Stimulated activated CD8-positive, alpha-beta memory T cell treated with anti-CD3 and anti-CD28 coated beads, Interleukin-4, amount 100 ng/mL, for 48 hours (primary cell): Measurements from ENCODE around the gene WDR55.
"Not testable (repeated sequence)": the region's sequence is repeated elsewhere in the genome, so short reads cannot be mapped to it uniquely, and the experiment has no call there.

Source experiments
- DNase-seq: peaks from one replicate; pipeline ENCODE4 v3.0.0-alpha.2; 2020

WDR55 gene, protein sequence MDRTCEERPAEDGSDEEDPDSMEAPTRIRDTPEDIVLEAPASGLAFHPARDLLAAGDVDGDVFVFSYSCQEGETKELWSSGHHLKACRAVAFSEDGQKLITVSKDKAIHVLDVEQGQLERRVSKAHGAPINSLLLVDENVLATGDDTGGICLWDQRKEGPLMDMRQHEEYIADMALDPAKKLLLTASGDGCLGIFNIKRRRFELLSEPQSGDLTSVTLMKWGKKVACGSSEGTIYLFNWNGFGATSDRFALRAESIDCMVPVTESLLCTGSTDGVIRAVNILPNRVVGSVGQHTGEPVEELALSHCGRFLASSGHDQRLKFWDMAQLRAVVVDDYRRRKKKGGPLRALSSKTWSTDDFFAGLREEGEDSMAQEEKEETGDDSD

DNA sequence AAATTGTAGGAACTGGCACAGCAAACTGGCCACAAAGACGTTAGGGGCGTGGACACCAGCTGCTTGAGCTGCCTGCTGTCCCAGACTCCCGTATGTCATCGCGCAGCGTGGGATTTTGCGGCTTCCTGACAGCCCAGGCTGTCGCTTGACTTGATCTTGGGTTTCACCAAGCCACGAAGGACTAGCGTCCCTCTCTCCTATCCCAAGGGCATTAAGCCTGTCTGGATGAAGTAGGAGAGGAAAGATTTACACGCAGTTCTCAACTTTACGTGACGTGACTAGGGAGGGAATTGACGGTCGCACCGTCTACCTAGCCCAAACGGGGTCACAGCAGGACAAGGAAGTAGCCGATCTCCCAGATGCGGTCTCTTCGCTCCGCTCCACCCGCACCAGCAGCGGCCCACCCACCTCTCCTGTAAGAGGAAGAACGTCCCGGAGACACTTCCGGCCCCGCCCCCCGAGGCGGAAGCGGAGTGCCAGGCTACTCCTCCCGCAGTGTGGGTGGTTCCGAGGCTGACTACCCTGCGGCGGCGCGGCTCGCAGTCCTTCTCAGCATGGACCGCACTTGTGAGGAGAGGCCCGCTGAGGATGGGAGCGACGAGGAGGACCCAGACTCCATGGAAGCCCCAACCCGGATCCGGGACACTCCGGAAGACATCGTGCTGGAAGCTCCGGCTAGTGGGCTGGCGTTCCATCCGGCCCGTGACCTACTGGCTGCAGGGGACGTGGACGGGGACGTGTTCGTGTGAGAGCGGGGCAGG, at the start of gene WDR55:
Gene WDR55 (plus strand): TSS at position 546 of the 761 bp plus-strand sequence. CDS start 9 bp downstream, at position 555.
- peak; percentile 97 for DNase-seq

DNA sequence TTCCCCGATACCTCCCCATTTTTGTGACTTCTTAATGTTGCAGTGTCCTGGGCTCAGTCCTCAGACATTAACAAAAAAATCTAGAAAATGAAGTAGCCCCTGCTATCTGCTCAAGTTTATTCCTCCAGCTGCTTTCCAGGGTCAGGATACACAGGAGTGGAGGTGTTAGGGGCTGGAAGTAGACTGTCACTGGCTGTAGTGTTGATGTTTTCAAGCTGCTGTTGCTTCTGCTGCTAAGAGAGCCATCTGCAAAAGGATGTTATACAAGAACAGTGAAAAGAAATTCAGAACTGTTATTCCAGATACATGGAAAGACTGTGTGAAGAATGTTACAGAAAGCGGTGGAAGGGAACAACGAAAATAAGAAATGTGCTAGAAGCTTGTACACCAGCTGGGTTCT, 42.4 kb upstream of the WDR55 start:
- DNase-seq: no peak

DNA sequence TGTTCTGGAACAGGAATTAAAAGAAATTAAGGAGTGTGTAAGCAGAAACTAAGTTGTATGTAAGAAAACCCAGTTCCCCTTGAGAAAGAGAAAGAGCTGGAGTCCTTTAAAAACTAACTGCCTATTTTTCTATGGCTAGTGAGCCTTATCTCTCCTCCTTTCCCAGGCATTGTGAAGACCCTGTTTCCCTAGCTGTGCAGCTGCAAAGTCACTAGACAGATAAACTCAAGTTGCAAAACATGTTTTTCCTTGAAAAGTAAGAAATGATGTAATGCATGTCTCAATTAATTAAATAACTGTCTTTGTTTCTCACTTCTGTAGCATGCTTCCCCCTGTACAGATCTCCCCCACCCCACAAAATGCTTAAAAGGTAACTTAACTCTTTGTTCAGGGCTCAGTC, 41.6 kb upstream of the WDR55 start:
- DNase-seq: not testable (repeated sequence)

DNA sequence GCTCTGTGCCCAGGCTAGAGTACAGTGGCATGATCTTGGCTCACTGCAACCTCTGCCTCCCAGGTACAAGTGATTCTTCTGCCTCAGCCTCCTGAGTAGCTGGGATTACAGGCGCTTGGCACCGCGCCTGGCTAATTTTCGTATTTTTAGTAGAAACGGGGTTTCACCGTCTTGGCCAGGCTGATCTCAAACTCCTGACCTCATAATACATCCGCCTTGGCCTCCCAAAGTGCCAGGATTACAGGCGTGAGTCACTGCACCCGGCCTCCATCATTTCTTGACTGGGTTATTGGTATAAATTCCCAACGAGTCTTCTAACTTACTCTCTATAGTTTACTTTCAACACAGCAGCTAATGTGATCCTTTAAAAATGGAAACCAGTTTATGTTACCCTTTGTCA, 39.8 kb upstream of the WDR55 start:
- not testable (repeated sequence) for DNase-seq

DNA sequence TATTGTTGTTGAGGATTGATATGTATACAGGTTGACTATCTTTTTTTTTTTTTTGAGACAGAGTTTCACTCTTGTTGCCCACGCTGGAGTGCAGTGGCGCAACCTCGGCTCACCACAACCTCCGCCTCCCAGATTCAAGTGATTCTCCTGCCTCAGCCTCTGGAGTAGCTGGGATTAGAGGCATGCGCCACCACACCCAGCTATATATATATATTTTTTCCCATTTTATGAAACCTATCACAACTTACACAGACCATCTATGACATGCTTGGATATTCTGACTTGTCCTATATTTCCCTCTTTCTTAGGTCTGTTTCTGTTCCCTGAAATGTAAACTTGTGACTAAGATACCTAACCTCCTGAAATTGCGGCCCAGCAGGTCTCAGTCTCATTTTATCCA, 36.7 kb upstream of the WDR55 start:
- no peak for DNase-seq

DNA sequence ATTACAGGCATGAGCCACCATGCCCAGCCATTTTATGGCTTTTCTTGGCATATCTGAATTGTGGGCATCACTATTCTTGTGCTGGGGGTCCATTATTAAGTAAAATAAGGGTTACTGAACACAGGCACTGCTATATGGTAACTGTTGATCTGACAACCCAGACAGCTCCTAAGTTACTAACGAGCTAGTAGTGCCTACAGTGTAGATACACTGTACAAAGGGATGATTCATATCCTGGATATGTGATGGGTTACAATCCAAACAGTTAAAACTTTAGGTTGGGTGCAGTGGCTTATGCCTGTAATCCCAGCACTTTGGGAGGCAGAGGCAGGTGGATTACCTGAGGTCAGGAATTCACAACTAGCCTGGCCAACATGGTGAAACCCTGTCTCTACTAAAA, 36.0 kb upstream of the WDR55 start:
- DNase-seq: no peak

DNA sequence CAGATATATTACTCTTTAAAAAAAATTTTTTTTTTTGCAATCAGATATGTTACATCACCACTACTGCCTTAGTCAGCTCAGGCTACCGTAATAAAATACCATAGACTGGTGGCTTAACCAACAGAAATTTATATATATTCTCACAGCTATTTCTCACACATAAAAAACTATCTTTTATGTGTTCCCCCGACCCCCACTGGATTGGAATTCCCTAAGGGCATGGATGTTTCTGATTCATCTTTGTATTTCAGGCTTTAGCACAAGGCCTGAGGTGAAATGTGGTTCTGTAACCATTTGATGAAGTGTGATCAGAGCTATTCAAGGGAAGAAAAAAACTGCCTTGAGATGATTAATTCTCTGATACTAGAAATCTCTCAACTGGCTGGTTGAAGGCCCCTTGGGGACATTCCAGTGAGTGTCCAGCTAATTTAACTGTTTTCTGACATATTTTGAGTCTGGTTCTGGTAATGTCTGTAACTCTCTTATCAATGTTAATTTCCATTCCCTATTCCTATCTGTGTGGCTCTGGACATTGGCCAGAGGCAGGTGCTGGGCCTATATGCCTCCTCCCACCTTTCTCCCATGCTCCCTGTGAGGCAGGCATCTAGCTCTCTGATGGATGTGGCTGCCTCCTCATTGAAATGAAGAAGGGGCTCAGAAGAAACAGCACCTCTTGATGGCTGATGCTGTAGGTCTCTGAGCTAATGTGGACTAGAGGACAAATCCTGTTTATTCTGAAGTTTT, 34.2 kb upstream of the WDR55 start:
- no peak for DNase-seq

DNA sequence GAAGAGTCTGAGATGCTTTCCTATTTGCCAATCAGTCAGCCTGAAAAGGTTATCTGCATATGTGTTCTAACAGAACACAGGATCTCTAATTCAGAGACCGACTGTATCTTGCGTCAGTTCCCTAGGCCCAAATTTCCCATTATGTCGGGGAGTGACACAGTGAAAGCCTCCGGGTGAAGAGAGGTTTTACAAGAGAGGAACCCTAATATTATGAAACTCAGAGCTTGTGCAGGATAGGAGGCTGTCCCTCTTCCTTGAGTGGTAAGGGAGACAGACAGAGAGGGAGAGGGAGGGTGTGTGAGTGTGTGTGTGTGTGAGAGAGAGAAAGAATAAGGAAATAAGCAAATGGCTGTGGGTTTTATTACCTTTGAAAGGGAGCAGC, 33.7 kb upstream of the WDR55 start:
- DNase-seq: no peak

DNA sequence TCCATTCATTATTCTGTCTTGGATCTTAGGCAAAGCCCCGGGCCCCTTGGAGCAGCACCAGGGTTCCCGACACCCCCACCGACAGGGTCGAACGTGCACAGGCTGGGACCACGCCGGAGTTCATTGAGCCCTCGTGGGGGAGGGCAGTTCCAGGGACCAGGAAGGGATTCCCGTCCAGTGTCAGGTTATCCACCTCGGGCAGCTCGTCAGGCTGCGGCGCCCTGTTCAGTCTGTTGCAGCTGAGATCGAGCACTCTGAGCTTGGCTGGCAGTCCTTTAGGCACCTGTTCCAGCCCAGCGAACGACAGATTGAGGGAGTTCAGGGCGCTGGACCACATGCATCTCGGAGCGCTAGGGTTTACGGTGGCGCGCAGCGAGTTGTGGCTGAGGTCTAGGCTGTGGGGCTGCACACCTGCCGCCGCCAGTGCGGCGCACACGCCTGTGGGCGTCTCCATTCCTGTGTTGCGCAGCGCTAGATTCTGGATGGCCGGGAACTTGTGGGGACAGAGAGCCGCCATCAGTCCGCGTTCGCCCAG, 32.8 kb upstream of the WDR55 start:
- no peak for DNase-seq

DNA sequence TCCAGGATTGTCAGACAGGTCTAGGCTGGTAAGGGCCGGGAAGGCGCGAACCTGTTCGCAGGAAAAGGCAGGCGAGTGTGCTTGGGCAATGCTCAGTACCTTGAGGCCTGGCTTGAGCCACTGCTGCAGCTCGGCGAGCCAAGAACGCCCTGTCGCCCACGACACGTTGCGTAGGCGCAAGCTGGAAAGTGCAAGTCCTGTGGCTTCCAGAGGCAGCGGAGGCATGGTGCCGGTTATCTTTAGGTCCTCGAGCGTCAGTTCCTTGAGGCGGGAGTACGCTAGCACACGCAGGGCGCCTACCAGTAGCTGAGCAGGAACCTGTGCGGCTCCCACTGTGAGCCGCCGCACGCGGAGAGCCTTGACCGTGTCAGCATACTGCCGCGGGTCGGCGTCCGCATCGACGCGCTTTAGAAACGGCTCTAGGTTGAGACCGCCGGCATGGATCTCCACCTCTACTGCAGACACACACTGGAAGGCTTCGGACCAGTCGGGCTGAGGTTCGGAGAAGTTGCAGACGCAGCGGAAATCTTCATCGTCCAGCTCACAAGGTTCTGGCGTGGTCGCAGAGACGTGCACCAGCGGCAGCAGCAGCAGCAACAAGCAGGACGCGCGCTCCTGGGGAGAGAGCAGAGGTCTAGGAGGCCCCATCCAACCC, 32.2 kb upstream of the WDR55 start:
- DNase-seq: peak; percentile 61

DNA sequence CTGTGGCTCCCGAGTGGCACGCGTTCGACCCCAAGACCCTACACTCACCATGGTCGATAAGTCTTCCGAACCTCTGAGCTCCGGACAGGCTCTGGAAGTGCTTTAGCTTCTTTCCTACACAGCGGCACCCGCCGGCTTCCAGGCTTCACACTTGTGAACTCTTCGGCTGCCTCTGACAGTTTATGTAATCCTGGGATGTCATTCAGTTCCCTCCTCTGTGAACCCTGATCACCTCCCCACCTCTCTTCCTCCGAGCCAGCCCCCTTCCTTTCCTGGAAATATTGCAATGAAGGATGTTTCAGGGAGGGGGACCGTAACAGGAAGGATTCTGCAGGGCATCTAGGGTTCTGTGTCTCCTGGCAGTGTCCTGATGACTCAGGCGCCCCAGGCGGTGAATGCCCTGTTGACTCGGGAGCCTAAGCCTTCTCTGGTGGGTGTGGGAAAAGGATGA, 31.7 kb upstream of the WDR55 start, which contains the start of gene CD14:
Gene CD14 (minus strand): TSS at position 155 of the 451 bp plus-strand sequence. CDS start 104 bp downstream, at position 51.
- no peak for DNase-seq

DNA sequence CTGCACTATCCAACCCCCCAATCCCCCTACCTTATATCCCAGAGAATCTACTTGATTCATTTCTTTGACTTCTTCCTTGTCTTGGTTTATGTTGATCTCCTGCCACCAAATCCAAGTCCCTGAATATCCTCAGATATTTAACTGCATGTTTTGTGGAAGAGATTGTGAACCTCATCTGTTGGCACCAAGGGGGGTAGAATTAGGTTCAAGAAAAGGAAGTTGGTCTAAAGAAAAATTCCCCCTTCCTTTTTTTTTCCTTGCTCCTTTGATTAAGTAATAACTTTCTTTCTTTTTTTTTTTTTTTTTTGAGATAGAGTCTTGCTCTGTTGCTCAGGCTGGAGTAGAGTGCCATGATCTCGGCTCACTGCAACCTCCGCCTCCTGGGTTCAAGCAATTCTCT, 31.2 kb upstream of the WDR55 start:
- DNase-seq: no peak

DNA sequence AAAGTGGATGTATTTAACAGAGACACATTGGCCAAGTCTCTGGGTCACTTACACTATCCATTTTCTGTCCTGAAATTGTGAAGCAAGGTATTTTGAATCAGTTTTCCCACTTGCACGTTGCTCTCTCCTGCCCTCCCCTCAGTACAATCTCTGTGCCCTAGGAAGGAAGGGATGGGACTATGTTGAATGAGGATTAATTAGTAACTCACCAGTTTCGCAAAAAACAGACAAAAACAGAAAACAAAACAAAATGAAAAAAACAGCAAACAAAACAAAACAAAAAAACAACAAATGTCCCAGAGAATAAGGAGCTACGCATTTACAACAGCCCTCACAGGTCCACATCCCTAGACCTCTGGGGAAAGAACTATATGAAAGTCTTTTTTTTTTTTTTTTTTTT, 30.6 kb upstream of the WDR55 start:
- no peak for DNase-seq

DNA sequence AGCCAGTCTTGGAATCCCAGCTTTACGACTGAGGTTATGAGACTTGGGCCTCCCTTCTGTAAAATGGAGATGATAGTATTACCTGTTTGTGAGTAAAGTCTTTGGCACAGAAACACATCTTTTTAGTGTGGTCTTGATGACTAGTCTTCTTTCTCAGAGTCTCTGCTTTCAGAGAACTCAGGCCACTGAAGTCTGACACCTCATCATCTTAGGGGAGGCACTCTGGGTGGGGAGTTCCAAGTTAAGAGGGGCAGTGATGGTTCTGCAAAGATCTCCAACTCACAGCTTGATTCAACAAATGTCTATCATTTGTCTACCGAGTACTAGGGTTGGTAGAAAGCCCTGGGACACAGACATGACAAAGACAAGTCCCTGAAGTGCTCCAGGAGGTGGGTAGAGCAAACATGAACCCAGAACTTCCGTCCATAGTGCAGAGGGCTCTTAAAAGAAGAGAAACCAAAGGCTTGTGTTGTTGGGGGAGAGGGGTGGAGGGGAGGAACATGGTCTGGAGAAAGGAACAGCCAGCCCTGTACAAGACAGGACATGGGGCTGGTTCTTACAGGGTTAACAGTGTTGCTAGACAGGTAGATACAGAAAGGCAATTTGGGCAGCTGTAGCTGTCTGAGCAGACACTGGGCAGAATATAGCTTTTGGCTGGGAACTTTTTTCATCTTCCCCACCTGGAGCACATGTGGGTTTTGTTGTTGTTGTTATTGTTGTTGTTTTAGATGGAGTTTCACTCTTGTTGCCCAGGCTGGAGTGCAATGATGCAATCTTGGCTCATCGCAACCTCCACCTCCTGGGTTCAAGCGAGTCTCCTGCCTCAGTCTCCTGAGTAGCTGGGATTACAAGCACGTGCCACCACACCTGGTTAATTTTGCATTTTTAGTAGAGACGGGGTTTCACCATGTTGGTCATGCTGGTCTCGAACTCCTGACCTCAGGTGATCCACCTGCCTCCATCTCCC, 29.1 kb upstream of the WDR55 start:
- DNase-seq: no peak

DNA sequence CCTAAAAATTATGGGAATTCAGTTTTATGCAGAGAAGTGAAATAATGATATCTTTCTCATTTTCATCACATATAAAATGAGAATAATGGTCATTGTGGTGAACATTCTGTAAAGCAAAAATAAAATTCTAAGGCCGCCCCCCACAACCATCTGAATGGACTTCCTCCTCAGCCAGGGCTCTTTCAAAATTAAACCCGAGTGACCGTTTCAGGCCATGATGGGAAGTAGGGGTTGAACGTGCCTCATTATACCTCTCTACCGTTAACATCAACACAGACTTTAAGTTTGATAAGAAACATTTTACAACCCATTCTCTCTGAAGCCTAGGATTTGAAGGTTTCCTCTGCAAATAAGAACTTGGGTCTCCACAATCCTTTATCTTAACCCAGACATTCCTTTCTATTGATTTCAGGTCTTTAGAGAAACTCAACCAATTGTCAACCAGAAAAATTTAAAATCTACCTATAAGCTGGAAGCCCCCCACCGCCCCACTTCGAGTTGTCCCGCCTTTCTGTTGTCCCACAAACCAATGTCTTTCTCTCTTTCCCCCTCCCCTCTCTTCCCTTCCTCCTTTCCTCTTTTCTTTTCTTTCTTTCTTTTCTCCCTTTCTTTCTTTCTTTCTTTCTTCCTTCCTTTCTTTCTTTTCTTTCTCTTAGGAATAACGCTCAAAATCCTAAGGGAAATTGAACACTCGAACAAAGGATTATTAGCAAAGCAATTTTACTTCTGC, 27.2 kb upstream of the WDR55 start:
- no peak for DNase-seq

DNA sequence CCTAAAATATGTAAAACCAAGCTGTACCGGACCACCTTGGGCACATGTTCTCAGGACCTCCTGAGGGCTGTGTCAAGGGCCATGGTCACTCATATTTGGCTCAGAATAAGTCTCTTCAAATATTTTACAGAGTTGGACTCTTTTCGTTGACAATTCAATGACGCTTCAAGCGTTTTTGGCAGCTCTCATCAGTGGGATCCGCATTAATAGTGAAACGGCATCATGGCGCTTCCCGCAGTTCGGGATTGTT, 25.9 kb upstream of the WDR55 start:
- DNase-seq: not testable (repeated sequence)

DNA sequence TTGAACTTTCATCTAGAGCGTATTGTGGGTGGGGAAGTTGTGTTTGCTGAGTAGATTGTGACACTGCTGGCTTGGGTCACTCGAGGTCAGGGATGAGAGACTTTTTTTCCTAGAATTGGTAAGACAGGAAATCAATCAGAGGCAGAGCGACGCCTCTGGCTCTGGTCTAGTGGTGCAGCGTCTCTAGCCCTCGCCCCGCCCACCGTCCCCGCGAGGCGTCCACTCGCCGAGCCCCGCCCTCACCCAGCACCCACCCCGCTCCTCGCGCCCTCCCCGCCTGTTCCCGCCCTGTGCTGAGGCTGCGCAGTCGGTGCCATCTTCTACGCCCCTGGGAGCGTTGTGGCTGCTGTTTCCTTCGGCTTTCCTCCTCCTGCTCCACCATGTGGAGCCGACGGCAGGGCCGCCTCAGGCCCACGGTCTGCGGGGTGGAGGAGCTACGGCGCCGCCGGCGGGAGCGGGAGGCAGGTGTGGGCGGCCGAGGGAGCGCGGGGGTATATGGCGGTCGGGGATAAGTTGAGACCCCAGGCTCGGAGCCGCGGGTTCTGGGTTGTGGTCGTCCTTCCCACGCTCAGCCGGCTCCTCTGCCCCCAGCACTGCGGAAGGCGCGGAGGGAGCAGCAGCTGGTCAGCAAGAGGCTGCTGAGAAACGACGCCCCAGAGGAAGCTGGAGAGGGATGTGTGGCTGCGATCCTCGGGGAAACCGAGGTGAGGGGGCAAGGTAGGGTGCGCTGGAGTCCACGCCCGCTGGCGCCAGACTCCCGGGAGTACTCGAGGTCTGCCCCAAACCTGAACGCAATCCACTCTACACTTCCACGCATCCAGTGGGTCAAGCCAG, 25.3 kb upstream of the WDR55 start, which contains the start of gene TMCO6:
Gene TMCO6 (plus strand): TSS at position 304 of the 834 bp plus-strand sequence. CDS start 77 bp downstream, at position 381.
- DNase-seq: peak; percentile 98

DNA sequence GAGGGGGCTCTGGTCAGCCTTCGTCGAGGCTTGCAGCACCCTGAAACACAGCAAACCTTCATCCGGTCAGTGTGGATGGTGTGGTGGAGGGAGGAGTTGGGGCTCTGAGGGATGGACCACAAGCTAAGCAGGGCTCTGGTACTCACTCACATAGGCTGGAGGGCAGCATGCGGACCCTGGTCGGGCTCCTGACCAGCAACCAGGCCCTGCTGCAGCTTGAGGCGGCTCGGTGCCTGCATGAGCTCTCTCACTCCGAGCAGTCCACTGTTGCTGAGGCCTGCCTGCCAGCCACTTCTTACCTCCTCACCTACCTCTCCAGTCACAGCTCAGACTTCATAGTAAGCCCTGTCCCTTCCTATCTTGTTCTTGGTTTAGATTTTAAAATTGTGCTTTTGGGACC, 23.0 kb upstream of the WDR55 start:
- DNase-seq: no peak

DNA sequence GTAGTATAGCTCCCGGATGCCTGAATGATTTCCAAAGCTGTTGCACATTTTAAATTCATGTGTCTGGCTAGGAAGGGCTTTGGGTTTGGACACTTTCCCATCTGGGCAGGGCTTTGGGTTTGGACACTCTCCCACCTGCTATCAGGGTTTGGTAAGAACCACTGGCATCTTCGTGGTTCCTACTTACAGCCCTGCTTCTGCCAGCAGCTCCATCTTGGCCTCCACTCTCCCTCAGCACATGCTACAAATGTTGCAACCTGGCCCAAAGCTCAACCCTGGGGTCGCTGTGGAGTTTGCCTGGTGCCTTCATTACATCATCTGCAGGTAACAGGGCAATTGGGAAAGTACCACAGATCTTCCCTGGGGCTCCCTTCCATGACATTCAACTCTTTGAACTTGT, 22.0 kb upstream of the WDR55 start:
- no peak for DNase-seq

DNA sequence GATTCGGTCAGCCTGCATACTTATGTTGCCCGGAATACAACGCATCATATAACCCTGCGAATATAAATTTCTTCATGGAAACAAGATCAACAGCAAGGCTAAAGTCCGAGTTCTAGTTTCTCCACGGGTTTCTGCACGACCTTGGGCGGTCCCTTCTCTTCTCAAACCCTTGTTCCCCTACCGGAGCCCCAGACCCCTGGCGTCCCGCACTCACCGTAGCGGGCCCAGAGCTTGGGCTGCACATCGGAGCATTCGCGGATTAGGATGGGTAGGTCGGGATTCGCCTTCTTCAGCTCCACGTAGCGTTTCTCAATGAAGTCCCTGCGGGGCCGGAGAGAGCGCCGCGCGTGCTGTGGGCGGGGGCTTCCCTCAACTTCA, 17.7 kb upstream of the WDR55 start:
- DNase-seq: no peak
